ENCODE results near the gene SLC12A7.
"Not testable (repeated sequence)": the region's sequence is repeated elsewhere in the genome, so short reads cannot be mapped to it uniquely, and the experiment has no call there.

SLC12A7 gene

GRCh38 chr5:1088726-1089125 is 23.1 kb downstream of the SLC12A7 start:
- TF ChIP-seq CTCF (conservative IDR thresholded peaks at IDR 0.05) = no peak
- no peak overlapping the region; the same call in 1 of the 2 replicates for H3K27ac ChIP-seq

GRCh38 chr5:1088031-1088430 is 23.8 kb downstream of the SLC12A7 start:
- no peak overlapping the region for H3K27ac ChIP-seq
- TF ChIP-seq CTCF (conservative IDR thresholded peaks at IDR 0.05) = no peak

- no peak overlapping the region for H3K27ac ChIP-seq
- no peak for TF ChIP-seq CTCF (conservative IDR thresholded peaks at IDR 0.05)
Observed at GRCh38 chr5:1087428-1087827, 24.4 kb downstream of the SLC12A7 start.

- H3K27ac ChIP-seq = no peak overlapping the region
- TF ChIP-seq CTCF (conservative IDR thresholded peaks at IDR 0.05) = no peak
Observed at GRCh38 chr5:1086871-1087270, 25.0 kb downstream of the SLC12A7 start.

- no peak for TF ChIP-seq CTCF (conservative IDR thresholded peaks at IDR 0.05)
- H3K27ac ChIP-seq = no peak overlapping the region
Observed at GRCh38 chr5:1086137-1086536, 25.7 kb downstream of the SLC12A7 start.

- H3K27ac ChIP-seq = no peak overlapping the region
- TF ChIP-seq CTCF (conservative IDR thresholded peaks at IDR 0.05) = no peak
Observed at GRCh38 chr5:1085391-1085790, 26.5 kb downstream of the SLC12A7 start.

- H3K27ac ChIP-seq = no peak overlapping the region
- TF ChIP-seq CTCF (conservative IDR thresholded peaks at IDR 0.05) = no peak
Observed at GRCh38 chr5:1083823-1084605, 27.8 kb downstream of the SLC12A7 start.

GRCh38 chr5:1083026-1083425 is 28.8 kb downstream of the SLC12A7 start:
- not testable (repeated sequence) for H3K27ac ChIP-seq

All from VCaP (cell line).